ENCODE measurements around the gene NRP1.
A peak's percentile ranks its signal among the peaks of the same experiment; 100 is the strongest.

NRP1 gene

GRCh38 chr10:33365871-33366411, 31.5 kb upstream of the NRP1 start:
- in situ Hi-C loops (cut with HindIII; ENCODE audit: low sequenced_read_pairs): no loop called here
- H3K4me3 ChIP-seq (ENCODE audit: low read depth, low read length): no peak overlapping the region
- TF ChIP-seq, protein P1, sequence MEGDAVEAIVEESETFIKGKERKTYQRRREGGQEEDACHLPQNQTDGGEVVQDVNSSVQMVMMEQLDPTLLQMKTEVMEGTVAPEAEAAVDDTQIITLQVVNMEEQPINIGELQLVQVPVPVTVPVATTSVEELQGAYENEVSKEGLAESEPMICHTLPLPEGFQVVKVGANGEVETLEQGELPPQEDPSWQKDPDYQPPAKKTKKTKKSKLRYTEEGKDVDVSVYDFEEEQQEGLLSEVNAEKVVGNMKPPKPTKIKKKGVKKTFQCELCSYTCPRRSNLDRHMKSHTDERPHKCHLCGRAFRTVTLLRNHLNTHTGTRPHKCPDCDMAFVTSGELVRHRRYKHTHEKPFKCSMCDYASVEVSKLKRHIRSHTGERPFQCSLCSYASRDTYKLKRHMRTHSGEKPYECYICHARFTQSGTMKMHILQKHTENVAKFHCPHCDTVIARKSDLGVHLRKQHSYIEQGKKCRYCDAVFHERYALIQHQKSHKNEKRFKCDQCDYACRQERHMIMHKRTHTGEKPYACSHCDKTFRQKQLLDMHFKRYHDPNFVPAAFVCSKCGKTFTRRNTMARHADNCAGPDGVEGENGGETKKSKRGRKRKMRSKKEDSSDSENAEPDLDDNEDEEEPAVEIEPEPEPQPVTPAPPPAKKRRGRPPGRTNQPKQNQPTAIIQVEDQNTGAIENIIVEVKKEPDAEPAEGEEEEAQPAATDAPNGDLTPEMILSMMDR (IDR thresholded peaks at IDR 0.05; ENCODE audit: low read depth, low read length): no peak
- DNase-seq (ENCODE audit: low read depth, low spot score): peak; percentile 94

GRCh38 chr10:33365301-33365700, 30.8 kb upstream of the NRP1 start:
- in situ Hi-C loops (cut with HindIII; ENCODE audit: low sequenced_read_pairs): no loop called here
- TF ChIP-seq, protein P1 (IDR thresholded peaks at IDR 0.05; ENCODE audit: low read depth, low read length): no peak
- DNase-seq (ENCODE audit: low read depth, low spot score): no peak
- no peak overlapping the region for H3K4me3 ChIP-seq (ENCODE audit: low read depth, low read length)

DNA sequence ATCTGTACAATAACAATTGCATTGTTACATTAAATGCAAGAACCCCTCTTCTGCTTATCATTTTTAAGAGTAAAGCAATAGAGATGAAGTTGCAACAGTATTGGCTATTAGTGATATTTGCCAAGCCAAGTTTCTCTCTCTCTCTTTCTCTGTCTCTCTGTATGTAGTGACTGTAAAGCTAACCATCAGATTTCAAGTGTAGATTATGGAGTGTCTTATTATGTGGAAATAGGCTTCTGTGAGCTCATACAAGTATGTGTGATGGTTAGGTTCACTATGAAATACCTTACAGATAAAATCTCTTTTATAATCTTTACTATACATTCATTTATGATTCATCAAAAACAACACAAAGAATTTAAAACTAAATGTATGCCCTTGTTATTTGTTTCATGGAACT, 28.6 kb upstream of the NRP1 start:
- TF ChIP-seq, protein P1 (IDR thresholded peaks at IDR 0.05; ENCODE audit: low read depth, low read length): no peak
- no peak for DNase-seq (ENCODE audit: low read depth, low spot score)
- in situ Hi-C loops (cut with HindIII; ENCODE audit: low sequenced_read_pairs): no loop called here

DNA sequence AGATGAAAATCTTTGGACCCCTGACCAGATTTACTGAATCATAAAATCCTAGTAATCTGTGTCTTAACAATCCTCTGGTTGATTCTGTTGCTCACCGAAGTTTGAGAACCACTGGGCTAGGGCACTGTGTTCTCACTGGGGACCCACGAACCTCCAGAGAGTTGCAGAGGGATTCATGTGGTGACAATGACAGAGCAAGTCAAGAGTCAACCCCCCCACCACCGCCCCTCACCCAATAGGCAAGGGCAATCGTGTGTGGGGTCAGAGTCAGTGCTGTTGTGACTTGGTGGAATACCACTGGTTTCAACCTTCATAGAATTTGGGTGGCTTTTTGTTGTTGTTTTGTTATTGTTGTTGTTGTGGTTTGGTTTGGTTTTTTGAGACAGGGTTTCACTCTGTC, 23.5 kb upstream of the NRP1 start:
- DNase-seq (ENCODE audit: low read depth, low spot score): no peak
- TF ChIP-seq, protein P1 (IDR thresholded peaks at IDR 0.05; ENCODE audit: low read depth, low read length): no peak
- no peak overlapping the region for H3K4me3 ChIP-seq (ENCODE audit: low read depth, low read length)
- in situ Hi-C loops (cut with HindIII; ENCODE audit: low sequenced_read_pairs): no loop called here

More for the DNA sequence above, 28.6 kb upstream of the NRP1 start:
- H3K4me3 ChIP-seq (ENCODE audit: low read depth, low read length): no peak overlapping the region

- in situ Hi-C loops (cut with HindIII; ENCODE audit: low sequenced_read_pairs): no loop called here
These were observed 20.8 kb upstream of the NRP1 start for GRCh38 chr10:33355274-33355673.

DNA sequence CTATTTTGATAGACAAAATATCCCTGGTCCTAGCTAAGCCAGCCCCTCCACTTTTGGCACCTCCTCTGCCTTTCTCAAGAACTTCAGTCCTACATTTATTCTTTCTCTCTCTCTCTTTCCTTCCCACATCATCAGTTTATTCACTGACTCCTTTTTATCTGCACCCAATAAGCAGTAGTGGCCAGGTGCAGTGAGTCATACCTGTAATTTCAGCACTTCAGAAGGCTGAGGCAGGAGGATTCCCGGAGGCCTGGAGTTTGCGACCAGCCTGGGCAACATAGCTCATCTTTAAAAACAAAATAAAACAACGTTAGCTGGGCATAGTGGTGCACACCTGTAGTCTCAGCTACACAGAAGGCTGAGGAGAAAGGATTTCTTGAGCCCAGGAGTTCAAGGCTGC, 19.4 kb upstream of the NRP1 start:
- TF ChIP-seq, protein P1 (IDR thresholded peaks at IDR 0.05; ENCODE audit: low read depth, low read length): no peak
- in situ Hi-C loops (cut with HindIII; ENCODE audit: low sequenced_read_pairs): no loop called here
- H3K4me3 ChIP-seq (ENCODE audit: low read depth, low read length): no peak overlapping the region
- no peak for DNase-seq (ENCODE audit: low read depth, low spot score)

More at GRCh38 chr10:33355274-33355673, 20.8 kb upstream of the NRP1 start:
- TF ChIP-seq, protein P1 (IDR thresholded peaks at IDR 0.05; ENCODE audit: low read depth, low read length): no peak
- H3K4me3 ChIP-seq (ENCODE audit: low read depth, low read length): no peak overlapping the region
- DNase-seq (ENCODE audit: low read depth, low spot score): no peak

DNA sequence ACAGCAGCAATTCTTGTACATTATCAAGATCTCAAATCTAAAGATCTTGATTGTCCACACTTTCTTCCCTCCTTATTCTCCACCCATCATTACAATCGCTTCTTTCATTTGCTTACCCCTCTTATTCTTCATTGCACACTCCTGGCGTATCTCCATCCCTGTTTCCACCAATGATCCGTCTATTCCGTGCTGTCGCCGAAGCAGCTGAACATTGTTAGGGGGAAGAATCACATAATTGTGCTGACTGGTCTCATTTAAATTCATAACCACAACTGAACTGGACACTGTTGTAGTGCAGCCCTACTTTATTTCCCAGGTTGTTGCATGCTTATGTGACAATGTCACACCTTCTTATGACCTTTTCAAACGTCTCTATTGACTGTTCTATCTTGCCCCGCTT, 18.9 kb upstream of the NRP1 start:
- in situ Hi-C loops (cut with HindIII; ENCODE audit: low sequenced_read_pairs): no loop called here
- TF ChIP-seq, protein P1 (IDR thresholded peaks at IDR 0.05; ENCODE audit: low read depth, low read length): no peak

More for the DNA sequence above, 18.9 kb upstream of the NRP1 start:
- no peak for DNase-seq (ENCODE audit: low read depth, low spot score)
- no peak overlapping the region for H3K4me3 ChIP-seq (ENCODE audit: low read depth, low read length)
